ENCODE measurements around the gene SLC8A1.

Gene SLC8A1

GRCh38 chr2:40213071-40213470 lies 238.8 kb downstream of the SLC8A1 start:
- TF ChIP-seq ISL1 (CRISPR knock-in tag; IDR thresholded peaks at IDR 0.05) (peak; percentile 31), SNAI2 (CRISPR knock-in tag; IDR thresholded peaks at IDR 0.05) (no peak)
- peak; percentile 93 for ATAC-seq

- ATAC-seq = no peak
- TF ChIP-seq, protein P1, sequence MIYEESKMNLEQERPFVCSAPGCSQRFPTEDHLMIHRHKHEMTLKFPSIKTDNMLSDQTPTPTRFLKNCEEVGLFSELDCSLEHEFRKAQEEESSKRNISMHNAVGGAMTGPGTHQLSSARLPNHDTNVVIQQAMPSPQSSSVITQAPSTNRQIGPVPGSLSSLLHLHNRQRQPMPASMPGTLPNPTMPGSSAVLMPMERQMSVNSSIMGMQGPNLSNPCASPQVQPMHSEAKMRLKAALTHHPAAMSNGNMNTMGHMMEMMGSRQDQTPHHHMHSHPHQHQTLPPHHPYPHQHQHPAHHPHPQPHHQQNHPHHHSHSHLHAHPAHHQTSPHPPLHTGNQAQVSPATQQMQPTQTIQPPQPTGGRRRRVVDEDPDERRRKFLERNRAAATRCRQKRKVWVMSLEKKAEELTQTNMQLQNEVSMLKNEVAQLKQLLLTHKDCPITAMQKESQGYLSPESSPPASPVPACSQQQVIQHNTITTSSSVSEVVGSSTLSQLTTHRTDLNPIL (CRISPR knock-in tag; IDR thresholded peaks at IDR 0.05; ENCODE audit: low read depth) = no peak
- TF ChIP-seq CSDC2 (CRISPR knock-in tag; IDR thresholded peaks at IDR 0.05) = no peak
- TF ChIP-seq OSR1 (CRISPR knock-in tag; IDR thresholded peaks at IDR 0.05) = no peak
- TF ChIP-seq ZFP3 (CRISPR knock-in tag; IDR thresholded peaks at IDR 0.05) = no peak
- TF ChIP-seq ZNF70 (CRISPR knock-in tag; IDR thresholded peaks at IDR 0.05) = no peak
- TF ChIP-seq ARNTL (CRISPR knock-in tag; IDR thresholded peaks at IDR 0.05; ENCODE audit: borderline replicate concordance, low read depth) = no peak
- TF ChIP-seq ZNF565 (CRISPR knock-in tag; conservative IDR thresholded peaks at IDR 0.05; ENCODE audit: low read depth) = no peak
- no peak for TF ChIP-seq GLIS3 (CRISPR knock-in tag; IDR thresholded peaks at IDR 0.05)
- no peak for TF ChIP-seq ZNF8 (CRISPR knock-in tag; IDR thresholded peaks at IDR 0.05)
- TF ChIP-seq SNAI2 (CRISPR knock-in tag; IDR thresholded peaks at IDR 0.05) = no peak
Measured at GRCh38 chr2:40210968-40211353, 240.9 kb downstream of the SLC8A1 start.

DNA sequence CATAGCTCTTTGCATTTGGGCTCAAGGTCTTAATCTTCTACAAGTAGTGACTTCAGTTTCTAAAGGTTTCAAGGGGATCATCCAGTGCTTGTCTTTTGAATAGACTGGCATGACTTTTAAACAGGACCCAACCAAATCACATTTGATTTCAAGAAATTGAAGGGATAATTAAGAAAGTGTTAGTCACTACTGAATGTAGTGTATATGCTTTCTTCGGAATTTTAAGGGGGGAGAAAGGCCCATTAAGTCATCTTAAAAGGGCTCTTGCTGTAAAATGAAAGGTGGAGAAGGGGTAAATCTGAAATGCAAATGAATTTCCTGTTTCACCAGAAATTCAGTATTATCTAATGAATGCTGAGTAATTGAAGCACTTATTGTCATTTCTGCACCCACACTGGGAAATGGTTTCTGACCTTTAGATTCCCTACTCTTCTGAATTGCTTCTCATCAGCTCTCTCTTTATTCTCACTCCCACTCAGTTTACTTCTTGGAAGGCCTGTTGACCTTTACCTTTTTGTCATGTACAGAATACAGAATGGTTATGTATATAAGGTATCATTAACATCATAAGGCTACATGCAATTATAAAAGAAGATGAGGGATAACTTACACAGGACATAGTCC lies 241.4 kb downstream of the SLC8A1 start:
- no peak for ATAC-seq
- TF ChIP-seq SNAI2 (CRISPR knock-in tag; IDR thresholded peaks at IDR 0.05) = no peak
- TF ChIP-seq, protein P2, sequence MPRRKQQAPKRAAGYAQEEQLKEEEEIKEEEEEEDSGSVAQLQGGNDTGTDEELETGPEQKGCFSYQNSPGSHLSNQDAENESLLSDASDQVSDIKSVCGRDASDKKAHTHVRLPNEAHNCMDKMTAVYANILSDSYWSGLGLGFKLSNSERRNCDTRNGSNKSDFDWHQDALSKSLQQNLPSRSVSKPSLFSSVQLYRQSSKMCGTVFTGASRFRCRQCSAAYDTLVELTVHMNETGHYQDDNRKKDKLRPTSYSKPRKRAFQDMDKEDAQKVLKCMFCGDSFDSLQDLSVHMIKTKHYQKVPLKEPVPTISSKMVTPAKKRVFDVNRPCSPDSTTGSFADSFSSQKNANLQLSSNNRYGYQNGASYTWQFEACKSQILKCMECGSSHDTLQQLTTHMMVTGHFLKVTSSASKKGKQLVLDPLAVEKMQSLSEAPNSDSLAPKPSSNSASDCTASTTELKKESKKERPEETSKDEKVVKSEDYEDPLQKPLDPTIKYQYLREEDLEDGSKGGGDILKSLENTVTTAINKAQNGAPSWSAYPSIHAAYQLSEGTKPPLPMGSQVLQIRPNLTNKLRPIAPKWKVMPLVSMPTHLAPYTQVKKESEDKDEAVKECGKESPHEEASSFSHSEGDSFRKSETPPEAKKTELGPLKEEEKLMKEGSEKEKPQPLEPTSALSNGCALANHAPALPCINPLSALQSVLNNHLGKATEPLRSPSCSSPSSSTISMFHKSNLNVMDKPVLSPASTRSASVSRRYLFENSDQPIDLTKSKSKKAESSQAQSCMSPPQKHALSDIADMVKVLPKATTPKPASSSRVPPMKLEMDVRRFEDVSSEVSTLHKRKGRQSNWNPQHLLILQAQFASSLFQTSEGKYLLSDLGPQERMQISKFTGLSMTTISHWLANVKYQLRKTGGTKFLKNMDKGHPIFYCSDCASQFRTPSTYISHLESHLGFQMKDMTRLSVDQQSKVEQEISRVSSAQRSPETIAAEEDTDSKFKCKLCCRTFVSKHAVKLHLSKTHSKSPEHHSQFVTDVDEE (CRISPR knock-in tag; IDR thresholded peaks at IDR 0.05) = no peak
- TF ChIP-seq ZFP3 (CRISPR knock-in tag; IDR thresholded peaks at IDR 0.05) = no peak
- TF ChIP-seq ZC3H10 (CRISPR knock-in tag; IDR thresholded peaks at IDR 0.05) = no peak
- TF ChIP-seq, protein P3, sequence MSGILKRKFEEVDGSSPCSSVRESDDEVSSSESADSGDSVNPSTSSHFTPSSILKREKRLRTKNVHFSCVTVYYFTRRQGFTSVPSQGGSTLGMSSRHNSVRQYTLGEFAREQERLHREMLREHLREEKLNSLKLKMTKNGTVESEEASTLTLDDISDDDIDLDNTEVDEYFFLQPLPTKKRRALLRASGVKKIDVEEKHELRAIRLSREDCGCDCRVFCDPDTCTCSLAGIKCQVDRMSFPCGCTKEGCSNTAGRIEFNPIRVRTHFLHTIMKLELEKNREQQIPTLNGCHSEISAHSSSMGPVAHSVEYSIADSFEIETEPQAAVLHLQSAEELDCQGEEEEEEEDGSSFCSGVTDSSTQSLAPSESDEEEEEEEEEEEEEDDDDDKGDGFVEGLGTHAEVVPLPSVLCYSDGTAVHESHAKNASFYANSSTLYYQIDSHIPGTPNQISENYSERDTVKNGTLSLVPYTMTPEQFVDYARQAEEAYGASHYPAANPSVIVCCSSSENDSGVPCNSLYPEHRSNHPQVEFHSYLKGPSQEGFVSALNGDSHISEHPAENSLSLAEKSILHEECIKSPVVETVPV (CRISPR knock-in tag; IDR thresholded peaks at IDR 0.05) = no peak
- no peak for TF ChIP-seq GLIS3 (CRISPR knock-in tag; IDR thresholded peaks at IDR 0.05)
- no peak for TF ChIP-seq TCF4 (CRISPR knock-in tag; IDR thresholded peaks at IDR 0.05; ENCODE audit: borderline replicate concordance)
- no peak for TF ChIP-seq BACH2 (CRISPR knock-in tag; IDR thresholded peaks at IDR 0.05; ENCODE audit: borderline replicate concordance)
- TF ChIP-seq ZFP30 (CRISPR knock-in tag; IDR thresholded peaks at IDR 0.05) = no peak
- TF ChIP-seq ESRRG (CRISPR knock-in tag; IDR thresholded peaks at IDR 0.05) = no peak
- TF ChIP-seq ZNF70 (CRISPR knock-in tag; IDR thresholded peaks at IDR 0.05) = no peak
- TF ChIP-seq, protein P4, sequence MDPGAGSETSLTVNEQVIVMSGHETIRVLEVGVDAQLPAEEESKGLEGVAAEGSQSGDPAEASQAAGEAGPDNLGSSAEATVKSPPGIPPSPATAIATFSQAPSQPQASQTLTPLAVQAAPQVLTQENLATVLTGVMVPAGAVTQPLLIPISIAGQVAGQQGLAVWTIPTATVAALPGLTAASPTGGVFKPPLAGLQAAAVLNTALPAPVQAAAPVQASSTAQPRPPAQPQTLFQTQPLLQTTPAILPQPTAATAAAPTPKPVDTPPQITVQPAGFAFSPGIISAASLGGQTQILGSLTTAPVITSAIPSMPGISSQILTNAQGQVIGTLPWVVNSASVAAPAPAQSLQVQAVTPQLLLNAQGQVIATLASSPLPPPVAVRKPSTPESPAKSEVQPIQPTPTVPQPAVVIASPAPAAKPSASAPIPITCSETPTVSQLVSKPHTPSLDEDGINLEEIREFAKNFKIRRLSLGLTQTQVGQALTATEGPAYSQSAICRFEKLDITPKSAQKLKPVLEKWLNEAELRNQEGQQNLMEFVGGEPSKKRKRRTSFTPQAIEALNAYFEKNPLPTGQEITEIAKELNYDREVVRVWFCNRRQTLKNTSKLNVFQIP (CRISPR knock-in tag; IDR thresholded peaks at IDR 0.05; ENCODE audit: borderline replicate concordance, low read depth) = no peak

GRCh38 chr2:40209761-40210160 lies 242.1 kb downstream of the SLC8A1 start:
- TF ChIP-seq ZNF70 (CRISPR knock-in tag; IDR thresholded peaks at IDR 0.05) (no peak), PPARA (CRISPR knock-in tag; IDR thresholded peaks at IDR 0.05; ENCODE audit: borderline replicate concordance) (no peak), ZNF565 (CRISPR knock-in tag; conservative IDR thresholded peaks at IDR 0.05; ENCODE audit: low read depth) (no peak)
- TF ChIP-seq, protein P1 (CRISPR knock-in tag; IDR thresholded peaks at IDR 0.05; ENCODE audit: low read depth) = no peak
- ATAC-seq = no peak

Data from SK-N-SH treated with all-trans-retinoic acid at 6 μM for 48 hours (cell line).